ENCODE measurements around the gene COL9A1. TPM values are rescaled to one million over a fixed set of nuclear protein-coding genes. Genes with fewer than 3 reads are reported as not detected.

Gene COL9A1
- total and polyA plus RNA-seq, 2 donors (not counting 1 experiment from before 2014, with no cell fraction given), result not detected

GRCh38 chr6:70231311-70231710 lies 71.6 kb downstream of the COL9A1 start:
- Mint-ChIP-seq H3K4me1 (no peaks in the 10 kb centered on the region), H3K27me3 (no peaks in the 10 kb centered on the region), H3K9me3 (ENCODE audit: insufficient read depth) (no peaks in the 10 kb centered on the region), H3K27ac (no peak overlapping the region), H3K4me3 (no peak overlapping the region)
- Histone ChIP-seq H3K27ac (ENCODE audit: low read length in 2 of 2) (no peak overlapping the region), H3K4me2 (replicated peaks; ENCODE audit: low read depth, low read length, poor library complexity, severe bottlenecking) (no peak overlapping the region), H3K4me1 (ENCODE audit: control insufficient read depth in 2 of 2, insufficient read depth in 2 of 2, low read length in 2 of 2) (no peaks in the 10 kb centered on the region), H3K4me3 (ENCODE audit: control extremely low read depth in 1 of 5, extremely low read depth in 1 of 5, insufficient read depth in 1 of 5, low read depth in 2 of 5, low read length in 4 of 5) (no peak overlapping the region), H3K27me3 (replicated peaks in 1 of 4; ENCODE audit: control extremely low read depth in 1 of 4, control insufficient read depth in 3 of 4, insufficient read depth in 4 of 4, low read length in 3 of 4) (no peaks in the 10 kb centered on the region), H2AFZ (ENCODE audit: insufficient read depth, low read depth, low read length, poor library complexity, severe bottlenecking) (no peak overlapping the region), H3K9ac (ENCODE audit: low read length) (no peak overlapping the region), H3K79me2 (ENCODE audit: control insufficient read depth, insufficient read depth, low read length) (no peaks in the 10 kb centered on the region), H3K9me3 (ENCODE audit: control extremely low read depth in 1 of 3, control insufficient read depth in 2 of 3, insufficient read depth in 1 of 3, low read length in 2 of 3) (no peaks in the 10 kb centered on the region), H4K20me1 (ENCODE audit: control insufficient read depth, insufficient read depth, low read length, poor library complexity, severe bottlenecking) (no peaks in the 10 kb centered on the region), H3K36me3 (replicated peaks in 1 of 2; ENCODE audit: control extremely low read depth in 1 of 2, control insufficient read depth in 1 of 2, extremely low read depth in 1 of 2, insufficient read depth in 2 of 2, low read length in 1 of 2) (no peaks in the 10 kb centered on the region)
- WGBS (ENCODE audit: insufficient coverage), result 100% methylated on average over 1 of the region's 2 CpGs
- DNase-seq, result no peak
- intact Hi-C loops (cut with micrococcal nuclease), result no loop called here
- ChIA-PET POLR2A (no interaction called here), CTCF (interaction anchor here (1.7 to 2.6 kb wide), 2 partner anchors 10 to 78 kb away, joined by 3 to 20 read pairs; no protein-coding TSS in a partner anchor)
- ATAC-seq (ENCODE audit: low read depth), result no peak
- TF ChIP-seq EZH2 (IDR thresholded peaks at IDR 0.05; ENCODE audit: borderline replicate concordance, insufficient read depth, low read depth, low read length, poor library complexity, severe bottlenecking), result no peak
- TF ChIP-seq, protein P1, sequence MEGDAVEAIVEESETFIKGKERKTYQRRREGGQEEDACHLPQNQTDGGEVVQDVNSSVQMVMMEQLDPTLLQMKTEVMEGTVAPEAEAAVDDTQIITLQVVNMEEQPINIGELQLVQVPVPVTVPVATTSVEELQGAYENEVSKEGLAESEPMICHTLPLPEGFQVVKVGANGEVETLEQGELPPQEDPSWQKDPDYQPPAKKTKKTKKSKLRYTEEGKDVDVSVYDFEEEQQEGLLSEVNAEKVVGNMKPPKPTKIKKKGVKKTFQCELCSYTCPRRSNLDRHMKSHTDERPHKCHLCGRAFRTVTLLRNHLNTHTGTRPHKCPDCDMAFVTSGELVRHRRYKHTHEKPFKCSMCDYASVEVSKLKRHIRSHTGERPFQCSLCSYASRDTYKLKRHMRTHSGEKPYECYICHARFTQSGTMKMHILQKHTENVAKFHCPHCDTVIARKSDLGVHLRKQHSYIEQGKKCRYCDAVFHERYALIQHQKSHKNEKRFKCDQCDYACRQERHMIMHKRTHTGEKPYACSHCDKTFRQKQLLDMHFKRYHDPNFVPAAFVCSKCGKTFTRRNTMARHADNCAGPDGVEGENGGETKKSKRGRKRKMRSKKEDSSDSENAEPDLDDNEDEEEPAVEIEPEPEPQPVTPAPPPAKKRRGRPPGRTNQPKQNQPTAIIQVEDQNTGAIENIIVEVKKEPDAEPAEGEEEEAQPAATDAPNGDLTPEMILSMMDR (IDR thresholded peaks at IDR 0.05), result no peak

DNA sequence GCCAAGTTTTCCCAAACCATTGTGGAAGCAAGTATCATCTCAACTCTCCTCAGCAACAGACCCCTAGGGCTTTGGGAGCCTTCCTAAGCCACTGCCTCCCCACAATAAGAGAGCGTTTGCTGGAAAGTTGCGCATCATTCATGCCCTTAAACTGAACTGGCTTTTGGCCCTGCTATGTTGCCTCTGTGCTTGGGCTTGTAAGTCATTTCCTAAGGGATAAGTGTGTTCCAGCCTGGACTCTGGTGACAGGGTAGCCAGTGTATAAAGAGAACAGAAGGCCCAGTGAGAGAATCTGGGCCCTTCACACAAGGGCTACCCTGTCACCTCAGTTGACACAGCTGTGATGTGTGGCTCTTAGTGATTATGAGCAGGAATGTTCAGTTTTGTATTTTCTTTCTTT lies 77.8 kb downstream of the COL9A1 start:
- no peaks in the 10 kb centered on the region for H3K9me3 Mint-ChIP-seq (ENCODE audit: insufficient read depth)
- no peak overlapping the region for H3K4me3 Mint-ChIP-seq
- Histone ChIP-seq H3K4me2 (replicated peaks; ENCODE audit: low read depth, low read length, poor library complexity, severe bottlenecking) (no peak overlapping the region), H2AFZ (ENCODE audit: insufficient read depth, low read depth, low read length, poor library complexity, severe bottlenecking) (no peak overlapping the region), H3K79me2 (ENCODE audit: control insufficient read depth, insufficient read depth, low read length) (no peaks in the 10 kb centered on the region), H3K27ac (ENCODE audit: low read length in 2 of 2) (no peak overlapping the region), H3K4me3 (ENCODE audit: control extremely low read depth in 1 of 5, extremely low read depth in 1 of 5, insufficient read depth in 1 of 5, low read depth in 2 of 5, low read length in 4 of 5) (no peak overlapping the region), H4K20me1 (ENCODE audit: control insufficient read depth, insufficient read depth, low read length, poor library complexity, severe bottlenecking) (no peaks in the 10 kb centered on the region), H3K4me1 (ENCODE audit: control insufficient read depth in 2 of 2, insufficient read depth in 2 of 2, low read length in 2 of 2) (peaks cover 6 to 9% of the 10 kb centered on the region in 2 donors), H3K9me3 (ENCODE audit: control extremely low read depth in 1 of 3, control insufficient read depth in 2 of 3, insufficient read depth in 1 of 3, low read length in 2 of 3) (no peaks in the 10 kb centered on the region), H3K36me3 (replicated peaks in 1 of 2; ENCODE audit: control extremely low read depth in 1 of 2, control insufficient read depth in 1 of 2, extremely low read depth in 1 of 2, insufficient read depth in 2 of 2, low read length in 1 of 2) (no peaks in the 10 kb centered on the region), H3K27me3 (replicated peaks in 1 of 4; ENCODE audit: control extremely low read depth in 1 of 4, control insufficient read depth in 3 of 4, insufficient read depth in 4 of 4, low read length in 3 of 4) (no peaks in the 10 kb centered on the region), H3K9ac (ENCODE audit: low read length) (no peak overlapping the region)
- intact Hi-C loops (cut with micrococcal nuclease), result no loop called here
- ATAC-seq (ENCODE audit: low read depth) (no peak), DNase-seq (no peak)
- ChIA-PET POLR2A (no interaction called here), CTCF (interaction anchor here (1.4 kb wide), 1 partner anchor 144 kb away, joined by 4 read pairs; no protein-coding TSS in a partner anchor)
- peaks cover 7% of the 10 kb centered on the region for H3K27me3 Mint-ChIP-seq
- no peak overlapping the region for H3K27ac Mint-ChIP-seq
- 90% methylated on average over 2 of the region's 2 CpGs for WGBS (ENCODE audit: insufficient coverage)
- TF ChIP-seq EZH2 (IDR thresholded peaks at IDR 0.05; ENCODE audit: borderline replicate concordance, insufficient read depth, low read depth, low read length, poor library complexity, severe bottlenecking), result no peak
- TF ChIP-seq, protein P1 (IDR thresholded peaks at IDR 0.05), result no peak
- H3K4me1 Mint-ChIP-seq, result peaks cover 8% of the 10 kb centered on the region

All from B cell (primary cell).